Heart left ventricle (tissue), 16 donors: ENCODE measurements around the gene MYO18B. TPM values are rescaled to one million over a fixed set of nuclear protein-coding genes. Genes with fewer than 3 reads are reported as not detected.

Source experiments
- ATAC-seq, 4 donors: fragments of 200-7000 bp; cut with Tn5 transposase; one replicate each; pipeline ENCODE4 v1.9.1; 2020 to 2022; ENCODE audit warnings: moderate library complexity in 4 of 4, mild to moderate bottlenecking in 3 of 4, moderate number of reproducible peaks in 1 of 4
- DNase-seq, 5 donors: peaks; one replicate each; pipeline ENCODE4 v3.0.0-alpha.2; 2020
- H3K27ac ChIP-seq, 12 donors: fragments of 200-600 bp; sonication (generic) in 4 of 12; one replicate each; pipeline versions ENCODE4 v1.5.0 to v1.8.0; 2016 to 2022; ENCODE audit warnings: mild to moderate bottlenecking in 2 of 12
- H3K27me3 ChIP-seq, 9 donors: fragments of 200-600 bp; sonication (generic) in 2 of 9; one replicate each; pipeline versions ENCODE4 v1.5.1 to v1.8.0; 2016 to 2022; ENCODE audit warnings: mild to moderate bottlenecking in 3 of 9
- H3K36me3 ChIP-seq, 9 donors: fragments of 200-600 bp; sonication (generic) in 2 of 9; one replicate each; pipeline versions ENCODE4 v1.5.0 to v1.8.0; 2018 to 2022; ENCODE audit warnings: mild to moderate bottlenecking in 2 of 9
- H3K4me1 ChIP-seq, 12 donors: fragments of 200-600 bp; sonication (generic) in 4 of 12; one replicate each; pipeline versions ENCODE4 v1.5.0 to v1.8.0; 2016 to 2022; ENCODE audit warnings: mild to moderate bottlenecking in 3 of 12
- H3K4me3 ChIP-seq, 12 donors: fragments of 200-600 bp; sonication (generic) in 4 of 12; one replicate each; pipeline versions ENCODE4 v1.5.0 to v1.8.0; 2017 to 2022; ENCODE audit warnings: mild to moderate bottlenecking in 9 of 12, moderate library complexity in 4 of 12
- H3K9me3 ChIP-seq, 12 donors: fragments of 200-600 bp; sonication (generic) in 4 of 12; one replicate each; pipeline versions ENCODE4 v1.5.0 to v1.8.0; 2016 to 2022; ENCODE audit warnings: mild to moderate bottlenecking in 1 of 12
- CTCF ChIP-seq, 12 donors: fragments of 200-600 bp; sonication (generic) in 4 of 12; IDR thresholded peaks; one replicate each; pipeline versions ENCODE4 v1.5.0 to v1.8.0; 2018 to 2022; ENCODE audit warnings: antibody characterized with exemption in 12 of 12, mild to moderate bottlenecking in 5 of 12
- POLR2A ChIP-seq, 2 donors: fragments of 450-650 bp; IDR thresholded peaks; one replicate each; pipeline ENCODE4 v1.6.1; 2017; ENCODE audit warnings: antibody characterized with exemption in 2 of 2, mild to moderate bottlenecking in 2 of 2, moderate library complexity in 2 of 2
- WGBS, 4 donors: extraction: QIAGEN DNeasy Blood & Tissue Kit in 2 of 4; methylation state at CpG; one replicate each; pipeline versions ENCODE4 v1.1.5 to v1.1.7; 2013 to 2018; 5-methylcytosine and 5-hydroxymethylcytosine counted together
- intact Hi-C, 10 donors: fragments of 100-400 bp; cut with DNase I; formaldehyde crosslinking; loops; one replicate each; pipeline versions ENCODE4 v1.11.1 to v1.14.2; 2022
- polyA plus RNA-seq, 2 donors: library from polyadenylated mRNA; stranded (reverse); fragments of 200-250 nt; gene quantifications; one replicate each; pipeline ENCODE4 v1.2.3, GENCODE V29; 2013
- total RNA-seq, 9 donors: library from RNA; depleted of rRNA in 2 of 9; stranded (reverse); fragments of >200 nt in 2 of 9; fragmentation: NEBNext Ultra II Directional in 3 of 9; extraction: Animal tissue kit (Norgen Biotek cat#: 25700) in 3 of 9; gene quantifications; one replicate each; pipeline versions ENCODE4 v1.1.0 to v1.2.4, GENCODE V29; 2016 to 2023
- donor health status: ischemic (EF 13 %, LVEDD 7.1; RV severe dilation, severe dysfunction).
- donor health status: healthy with polysubstance abuse.
- donor health status: DM: no; HTN: yes; CAD: no.
- donor health status: DM: no; HTN: no; CAD: no.
- donor health status: ischemic (EF 25% LVEDD 6.9; RV normal size, moderate dysfunction).
- donor health status: ischemic (EF 25% LVEDD 5.7; RV mildly dilated, moderate dysfunction).
- donor health status: healthy.
- donor health status: DM: yes; HTN: yes; CAD: no.
- donor health status: ischemic (EF 35%, LVEDD 5.7; RV mildly dilated, moderate dysfunction).
- donor health status: nonischemic (EF 11% LVEDD 7.7; RV severe dilation, severe dysfunction).
- donor health status: DM: yes; HTN: yes; CAD: no.
- donor health status: PGD.
- donor health status: ischemic (EF 29% LVEDD 5.4; RV normal size, mild dysfunction).
- donor health status: nonischemic (EF 23%, LVEDD 6.1; RV moderate dilation, normal function).

MYO18B gene
- total and polyA plus RNA-seq, 11 donors, result 140 to 301 (median 193) TPM

GRCh38 chr22:25935266-25936058 is 193.5 kb downstream of the MYO18B start:
- ATAC-seq (peak in 2 of 4 donors; percentile 11 to 34), DNase-seq (no peak)
- Histone ChIP-seq H3K9me3 (no peaks in the 10 kb centered on the region), H3K36me3 (peaks cover 0 to 72% (median 0%) of the 10 kb centered on the region in 9 donors), H3K27me3 (no peaks in the 10 kb centered on the region), H3K4me3 (no peak overlapping the region), H3K4me1 (no peaks in the 10 kb centered on the region), H3K27ac (no peak overlapping the region)
- TF ChIP-seq POLR2A (IDR thresholded peaks at IDR 0.05) (no peak), CTCF (IDR thresholded peaks at IDR 0.05) (no peak)
- intact Hi-C loops, result no loop called here
- 60 to 72% (median 62%) methylated on average over 7 of the region's 7 CpGs for WGBS, 4 donors

- Histone ChIP-seq H3K27me3 (no peaks in the 10 kb centered on the region), H3K4me1 (peaks cover 0 to 22% (median 15%) of the 10 kb centered on the region in 12 donors), H3K27ac (no peak overlapping the region), H3K9me3 (no peaks in the 10 kb centered on the region), H3K4me3 (no peak overlapping the region), H3K36me3 (peaks cover 0 to 64% (median 0%) of the 10 kb centered on the region in 9 donors)
- intact Hi-C loops, result no loop called here
- TF ChIP-seq POLR2A (IDR thresholded peaks at IDR 0.05) (no peak), CTCF (IDR thresholded peaks at IDR 0.05) (no peak)
- ATAC-seq (no peak), DNase-seq (no peak)
- WGBS, 4 donors, result 40 to 85% (median 82%) methylated on average over 1 of the region's 1 CpG
These were observed 196.2 kb downstream of the MYO18B start for GRCh38 chr22:25938151-25938550.

GRCh38 chr22:25939384-25939783 is 197.4 kb downstream of the MYO18B start:
- Histone ChIP-seq H3K36me3 (peaks cover 0 to 57% (median 0%) of the 10 kb centered on the region in 9 donors), H3K4me3 (no peak overlapping the region), H3K27ac (no peak overlapping the region), H3K27me3 (no peaks in the 10 kb centered on the region), H3K4me1 (peaks cover 0 to 23% (median 15%) of the 10 kb centered on the region in 12 donors), H3K9me3 (no peaks in the 10 kb centered on the region)
- no peak for TF ChIP-seq POLR2A (IDR thresholded peaks at IDR 0.05)
- TF ChIP-seq CTCF (IDR thresholded peaks at IDR 0.05), result no peak
- DNase-seq (no peak), ATAC-seq (no peak)
- WGBS, 4 donors, result 86 to 96% (median 88%) methylated on average over 4 of the region's 4 CpGs
- intact Hi-C loops, result no loop called here

- Histone ChIP-seq H3K9me3 (no peaks in the 10 kb centered on the region), H3K4me3 (no peak overlapping the region), H3K27ac (no peak overlapping the region), H3K4me1 (peaks cover 0 to 23% (median 15%) of the 10 kb centered on the region in 12 donors), H3K36me3 (peaks cover 0 to 49% (median 0%) of the 10 kb centered on the region in 9 donors), H3K27me3 (no peaks in the 10 kb centered on the region)
- TF ChIP-seq POLR2A (IDR thresholded peaks at IDR 0.05), result no peak
- TF ChIP-seq CTCF (IDR thresholded peaks at IDR 0.05), result no peak
- WGBS, 4 donors, result 69 to 81% (median 75%) methylated on average over 2 of the region's 2 CpGs
- ATAC-seq, result no peak
- intact Hi-C loops, result no loop called here
- no peak for DNase-seq
These were observed 198.5 kb downstream of the MYO18B start for GRCh38 chr22:25940479-25940878.
